GM18868 (cell line): ENCODE data around the gene ITM2A.

Experiments
- ATAC-seq: cut with Tn5 transposase; IDR thresholded peaks from one replicate; pipeline ENCODE4 v1.9.1; 2021; ENCODE audit warnings: mild to moderate bottlenecking, moderate library complexity; ENCODE audit not compliant: unreplicated experiment

Gene ITM2A

DNA sequence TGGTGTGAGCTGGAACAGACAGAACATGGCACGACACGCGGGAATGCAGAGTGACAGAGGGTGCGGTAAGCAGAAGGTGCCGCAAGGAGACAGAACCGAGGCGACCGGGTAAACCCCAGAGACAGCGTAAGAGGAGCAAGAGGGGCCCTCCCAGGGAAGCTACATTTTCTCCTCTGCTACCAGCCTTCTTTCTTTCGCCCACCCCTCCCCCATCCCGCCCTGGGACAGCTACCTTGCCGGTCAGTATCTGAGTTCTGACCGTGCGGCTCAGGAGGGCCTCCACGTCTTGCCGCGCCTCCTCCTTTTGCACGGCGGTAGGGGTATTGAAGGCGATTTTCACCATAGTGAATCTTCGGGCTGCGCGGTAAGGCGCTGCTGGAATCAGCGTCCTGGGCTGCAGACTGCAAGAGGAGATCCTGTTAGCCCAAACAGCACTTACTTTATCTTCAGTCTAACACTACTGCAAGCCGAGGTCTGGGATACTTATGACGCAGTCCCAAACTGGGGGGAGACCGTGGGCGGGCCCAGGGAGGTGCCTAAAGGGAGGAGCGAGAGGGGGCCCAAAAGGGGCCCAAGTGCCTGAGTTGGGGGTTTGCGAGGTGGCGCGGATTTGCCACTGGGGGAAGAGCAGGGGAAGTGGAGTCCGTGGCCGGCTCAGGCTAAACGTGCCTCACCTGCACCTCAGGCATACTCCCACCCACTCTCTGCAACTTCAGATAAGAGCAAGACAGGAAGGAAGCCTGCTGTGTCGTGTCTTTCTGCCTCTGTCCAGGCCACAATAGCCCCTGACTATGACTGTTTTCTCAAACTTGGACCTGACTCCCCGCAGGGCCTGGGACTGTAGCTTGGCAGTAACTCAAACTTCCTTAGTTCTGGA is at the start of gene ITM2A:
Gene ITM2A (minus strand): TSS at position 462 of the 877 bp plus-strand sequence. CDS start 119 bp downstream, at position 343.
- peak; percentile 73 for ATAC-seq

DNA sequence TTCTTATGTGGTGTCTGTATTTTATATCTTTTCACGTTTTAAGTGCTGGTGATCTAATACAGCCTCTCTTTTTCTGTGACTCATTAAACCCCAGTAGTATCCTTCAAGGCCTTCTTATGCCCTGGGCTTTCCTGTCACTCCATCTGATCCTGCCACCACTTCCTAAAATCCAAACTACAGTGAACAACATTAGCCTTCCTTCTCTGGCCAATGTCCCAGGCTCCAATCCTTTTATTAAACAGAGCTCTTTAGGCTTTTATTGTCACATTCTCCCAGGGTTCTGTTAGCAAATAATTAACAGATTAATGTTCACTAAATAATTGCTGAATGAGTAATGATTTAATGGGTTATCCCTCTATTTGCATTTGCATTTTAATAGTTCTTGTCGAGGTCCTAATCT is 47.9 kb upstream of the ITM2A start:
- no peak for ATAC-seq

- no peak for ATAC-seq
Measured at GRCh38 chrX:79413963-79414362, 46.8 kb upstream of the ITM2A start.

- no peak for ATAC-seq
Measured at GRCh38 chrX:79412972-79413371, 45.8 kb upstream of the ITM2A start.

DNA sequence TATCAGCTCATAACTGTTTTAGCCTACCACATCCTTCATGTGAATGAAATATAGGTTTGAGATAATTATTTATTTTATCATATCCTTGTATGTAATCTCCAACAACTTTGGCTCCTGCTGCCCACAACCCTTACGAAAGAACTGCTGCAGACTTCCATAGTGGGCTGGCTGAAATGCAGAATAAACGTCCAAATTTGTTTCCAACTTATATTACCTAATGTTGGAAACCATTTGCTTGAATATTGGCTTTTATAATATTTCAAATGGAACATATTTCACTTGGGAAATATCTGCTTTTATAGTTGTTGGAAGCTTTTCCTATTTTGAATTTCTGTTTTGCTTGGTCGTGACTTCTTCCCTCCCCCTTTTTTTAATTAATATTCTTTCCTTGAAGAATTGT is 45.0 kb upstream of the ITM2A start:
- ATAC-seq: no peak

- ATAC-seq: no peak
Measured at GRCh38 chrX:79409657-79410056, 42.5 kb upstream of the ITM2A start.

DNA sequence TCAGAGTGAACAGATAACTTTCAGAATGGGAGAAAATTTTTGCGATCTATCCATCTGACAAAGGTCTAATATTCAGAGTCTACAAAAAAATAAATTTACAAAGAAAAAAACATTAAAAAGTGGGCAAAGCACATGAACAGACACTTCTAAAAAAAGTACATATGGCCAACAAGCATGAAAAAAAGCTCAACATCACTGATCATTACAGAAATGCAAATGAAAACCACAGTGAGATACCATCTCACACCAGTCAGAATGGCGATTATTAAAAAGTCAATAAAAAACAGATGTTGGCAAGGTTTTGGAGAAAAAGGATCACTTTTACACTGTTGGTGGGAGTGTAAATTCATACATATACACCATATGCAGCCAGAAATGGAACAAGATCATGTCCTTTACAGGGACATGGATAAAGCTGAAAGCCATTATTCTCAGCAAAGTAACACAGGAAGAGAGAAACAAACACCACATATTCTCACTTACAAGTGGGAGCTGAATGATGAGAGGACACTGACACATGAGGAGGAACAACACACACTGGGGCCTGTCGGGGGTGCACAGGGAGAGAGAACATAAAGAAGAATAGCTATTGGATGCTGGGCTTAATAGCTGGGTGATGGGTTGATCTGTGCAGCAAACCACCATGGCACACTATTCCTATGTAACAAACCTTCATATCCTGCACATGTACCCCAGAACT is 41.6 kb upstream of the ITM2A start:
- ATAC-seq: no peak

- no peak for ATAC-seq
Measured at GRCh38 chrX:79400623-79401022, 33.5 kb upstream of the ITM2A start.

- ATAC-seq: no peak
Measured at GRCh38 chrX:79375340-79375739, 8.2 kb upstream of the ITM2A start.

GRCh38 chrX:79371640-79372039 is 4.5 kb upstream of the ITM2A start:
- no peak for ATAC-seq

DNA sequence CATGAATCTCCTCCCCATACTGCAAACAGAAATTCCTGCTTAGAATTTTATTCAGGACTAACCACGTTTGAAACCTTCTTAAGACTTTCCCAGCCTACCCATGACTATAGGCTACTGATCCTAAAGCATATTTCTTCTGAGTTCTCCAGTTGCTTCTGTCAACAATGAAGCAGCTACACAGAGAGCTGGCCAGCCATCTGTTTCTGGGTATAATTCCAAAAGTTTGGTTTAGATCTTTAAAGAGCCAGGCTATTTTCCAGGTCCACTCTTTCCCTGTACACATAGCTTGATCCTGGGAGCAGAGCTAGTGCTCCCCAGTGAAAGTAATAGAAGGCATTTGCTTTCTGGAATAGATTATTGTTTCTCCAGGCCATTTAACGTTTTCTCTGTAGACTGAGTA is 4.0 kb upstream of the ITM2A start:
- ATAC-seq: no peak

GRCh38 chrX:79369871-79370270 is 2.7 kb upstream of the ITM2A start:
- ATAC-seq: no peak

GRCh38 chrX:79368441-79368840 is 1.3 kb upstream of the ITM2A start:
- ATAC-seq: no peak

DNA sequence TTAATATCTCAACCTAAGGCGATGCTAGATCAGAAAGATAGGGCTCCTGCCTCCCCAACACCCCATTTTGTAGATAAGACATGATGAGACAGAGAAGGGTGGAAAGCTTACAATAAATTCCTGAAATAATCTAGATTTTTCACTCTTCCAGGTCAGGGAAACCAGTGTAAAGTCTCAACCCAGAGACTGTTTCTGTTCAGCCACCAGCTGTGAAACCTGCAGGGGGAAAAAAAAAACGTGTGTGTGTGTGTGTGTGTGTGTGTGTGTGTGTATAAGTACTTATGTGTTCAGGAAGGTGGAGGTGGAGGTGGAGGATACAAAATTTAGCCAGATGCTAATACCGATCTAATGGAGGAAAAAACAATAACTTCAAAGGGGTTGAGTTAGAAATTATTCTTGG is 773 bp upstream of the ITM2A start:
- ATAC-seq: no peak

GRCh38 chrX:79366556-79366872 is 620 bp downstream of the ITM2A start:
- peak; percentile 14 for ATAC-seq

DNA sequence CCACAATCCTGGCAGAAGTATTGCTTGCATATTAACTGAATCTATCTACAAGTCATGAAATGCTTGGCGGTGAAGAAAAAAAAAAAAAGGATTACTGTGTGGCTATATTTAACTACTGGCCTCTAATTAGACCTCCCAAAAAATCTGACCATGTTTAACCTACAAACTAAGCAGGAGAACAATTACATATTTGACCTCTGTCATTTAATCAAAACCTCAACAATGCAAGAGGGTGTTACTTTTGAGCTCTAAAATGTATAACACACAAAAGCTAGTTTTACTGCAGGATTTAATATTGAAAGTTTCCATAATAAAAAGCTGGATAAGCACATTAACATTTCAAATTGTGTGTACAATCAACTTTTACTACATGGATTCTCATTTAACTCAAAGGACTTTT is 1.5 kb downstream of the ITM2A start:
- no peak for ATAC-seq

DNA sequence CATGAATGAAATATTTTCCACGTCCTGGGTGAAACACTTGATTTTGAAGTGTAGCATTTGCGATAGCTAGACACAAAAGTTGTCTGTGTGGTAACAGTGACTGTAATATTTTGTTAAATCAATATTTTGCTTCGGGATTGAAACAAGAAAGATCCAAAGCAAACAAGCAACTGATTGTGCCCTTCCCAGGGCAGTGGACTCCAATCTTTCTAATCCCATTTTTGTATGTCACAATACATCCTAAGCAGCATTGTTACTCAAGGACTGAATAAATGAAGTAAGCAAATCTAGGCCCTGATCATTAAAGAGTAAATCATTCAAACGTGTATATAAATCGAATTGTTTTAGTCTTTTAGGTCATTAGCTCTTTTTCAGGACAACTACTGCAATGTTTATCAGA is 2.8 kb downstream of the ITM2A start:
- no peak for ATAC-seq

DNA sequence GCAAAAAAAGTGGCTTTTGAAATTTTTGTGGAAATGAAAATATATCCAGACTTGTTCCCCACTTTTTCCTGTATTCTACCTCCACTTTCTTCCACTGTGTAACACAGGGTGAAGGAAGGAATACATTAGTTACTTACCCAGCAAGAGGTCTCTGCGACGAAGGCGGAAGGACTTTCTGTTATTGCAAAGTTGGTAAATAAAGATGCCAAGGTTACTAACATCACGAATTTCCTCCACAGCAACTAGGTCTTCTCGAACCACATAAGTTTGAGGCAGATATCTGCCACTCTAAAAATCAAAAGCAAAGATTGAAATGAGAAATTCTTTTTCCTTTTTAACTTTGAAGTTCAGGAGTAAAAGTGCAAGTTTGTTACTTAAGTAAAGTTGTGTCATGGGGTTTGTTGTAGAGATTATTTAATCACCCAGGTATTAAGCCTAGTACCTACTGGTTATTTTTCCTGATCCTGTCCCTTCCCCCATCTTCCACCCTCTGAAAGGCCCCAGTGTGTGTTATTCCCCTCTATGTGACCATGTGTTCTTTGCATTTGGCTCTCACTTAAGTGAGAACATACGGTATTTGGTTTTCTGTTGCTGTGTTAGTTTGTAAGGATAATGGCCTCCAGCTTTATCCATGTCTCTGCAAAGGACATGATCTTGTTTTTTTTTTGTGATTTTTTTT is 5.8 kb downstream of the ITM2A start:
- ATAC-seq: no peak

DNA sequence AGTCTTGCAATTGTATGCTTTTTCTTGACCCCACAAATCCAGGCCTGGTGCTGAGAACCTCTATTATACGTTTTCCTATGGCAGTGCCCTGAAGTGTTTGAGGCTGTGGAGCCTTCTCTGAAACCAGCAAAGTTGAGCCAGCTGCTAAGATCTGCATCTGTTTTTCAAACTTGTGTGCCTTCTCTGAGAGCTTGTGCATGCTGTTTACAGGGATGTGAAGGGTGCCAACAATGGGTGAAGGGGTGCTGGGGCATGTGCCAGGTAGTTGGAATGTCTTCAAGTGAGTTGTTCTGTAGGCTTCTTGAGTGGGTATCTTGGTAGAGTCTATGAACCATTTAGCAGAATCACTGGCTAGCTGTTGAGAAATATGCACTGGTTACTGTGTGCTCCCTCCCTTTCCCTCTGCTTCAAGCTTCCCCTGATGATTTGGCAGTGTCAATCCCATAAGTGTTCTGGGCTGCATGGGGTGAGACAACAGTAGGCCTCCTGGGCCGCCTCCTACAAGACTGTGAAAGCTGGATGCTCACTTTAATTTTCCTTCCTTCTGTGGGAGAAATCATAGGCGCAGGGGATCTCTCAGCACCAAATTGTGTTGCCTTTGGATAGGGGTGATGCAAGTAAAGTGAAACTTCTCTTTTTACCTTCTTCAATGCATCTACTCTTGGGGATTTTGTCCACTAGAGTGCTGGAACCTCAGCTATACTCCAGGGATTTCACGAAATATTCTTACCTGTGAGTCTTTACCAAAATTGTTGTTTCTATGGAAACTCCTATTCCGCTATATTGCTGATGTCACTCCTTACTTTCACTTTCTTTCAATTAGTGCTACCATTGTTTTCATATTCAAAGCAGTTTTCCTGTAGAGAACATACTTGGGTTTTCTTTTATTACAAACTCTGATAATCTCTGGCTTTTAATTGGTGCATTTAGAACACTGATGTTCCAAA is 30.0 kb downstream of the ITM2A start:
- peak; percentile 48 for ATAC-seq

DNA sequence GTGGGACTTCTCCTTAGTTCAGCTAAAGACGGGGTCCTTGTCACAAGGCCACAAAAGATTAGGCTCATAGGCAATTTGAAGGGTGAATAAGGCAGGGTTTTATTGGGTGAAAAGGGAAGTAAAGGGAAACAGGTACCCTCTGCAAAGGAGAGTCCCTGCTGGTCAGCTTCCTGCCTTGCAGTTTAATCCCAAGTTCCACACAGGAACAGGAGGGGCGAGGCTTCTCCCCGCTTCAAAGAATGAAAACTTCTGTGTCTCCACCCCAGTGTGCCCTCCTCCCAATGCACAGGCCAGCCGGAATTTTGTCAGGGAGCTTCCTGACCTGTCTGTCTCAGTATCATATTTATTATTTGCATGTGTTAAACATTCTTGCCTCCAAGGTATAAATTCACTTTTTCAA is 37.1 kb downstream of the ITM2A start:
- ATAC-seq: no peak
